ENCODE measurements around the gene SOWAHB.

DNA sequence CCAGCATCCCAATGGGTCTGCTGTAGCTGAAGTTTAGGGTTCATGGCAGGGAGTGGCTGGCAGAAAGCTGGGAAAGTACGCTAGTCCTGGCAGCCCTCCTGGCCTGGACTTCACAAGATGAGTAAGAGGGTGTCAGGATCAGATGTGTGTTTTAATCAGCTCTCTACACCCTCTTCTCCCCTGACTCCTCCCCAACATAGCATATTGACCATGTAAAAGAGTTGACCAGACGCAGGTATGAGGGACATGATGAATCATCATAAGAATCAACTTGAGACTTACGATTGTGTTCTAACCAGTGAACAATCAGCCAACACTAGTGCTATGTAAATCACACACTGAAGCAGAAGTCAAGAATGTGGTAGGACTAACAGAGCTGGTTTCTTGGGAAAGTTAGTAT, 5.3 kb downstream of the SOWAHB start:
- TF ChIP-seq GATA2 (IDR thresholded peaks at IDR 0.05; ENCODE audit: low read depth, low read length) (no peak), GATA3 (IDR thresholded peaks at IDR 0.05; ENCODE audit: low read depth, low read length) (no peak)

Measured in SH-SY5Y (cell line).